CD4-positive, CD25-positive, alpha-beta regulatory T cell (primary cell): ENCODE data around the gene WDR86. TPM values are rescaled to one million over a fixed set of nuclear protein-coding genes. Genes with fewer than 3 reads are reported as not detected.

Source experiments
- ATAC-seq, 2 donors: fragments of 150-1000 bp; cut with Tn5 transposase; one replicate each; pipeline ENCODE4 v1.10.0; 2021; ENCODE audit warnings: low read depth in 2 of 2, moderate number of reproducible peaks in 2 of 2, moderate library complexity in 1 of 2
- DNase-seq, 3 donors: peaks; one replicate each; pipeline versions ENCODE4 v3.0.0 to v3.0.0-alpha.2; 2012 to 2022; ENCODE audit warnings: mixed read lengths in 1 of 3
- H3K27ac ChIP-seq: one replicate; pipeline ENCODE4 v1.7.0; 2013; ENCODE audit warnings: mild to moderate bottlenecking, low read length; ENCODE audit not compliant: insufficient read depth, poor library complexity, severe bottlenecking
- H3K27me3 ChIP-seq: one replicate; pipeline ENCODE4 v1.7.0; 2013; ENCODE audit warnings: low read length; ENCODE audit not compliant: control insufficient read depth, insufficient read depth
- H3K36me3 ChIP-seq: one replicate; pipeline ENCODE4 v1.7.0; 2013; ENCODE audit warnings: mild to moderate bottlenecking, low read length, moderate library complexity; ENCODE audit not compliant: control insufficient read depth, insufficient read depth
- H3K4me1 ChIP-seq: 2 replicates; pipeline ENCODE4 v1.7.0; 2013; ENCODE audit warnings: mild to moderate bottlenecking, low read length; ENCODE audit not compliant: insufficient read depth, control insufficient read depth, poor library complexity, severe bottlenecking
- H3K4me3 ChIP-seq: one replicate; pipeline ENCODE4 v1.7.0; 2013; ENCODE audit warnings: low read depth, mild to moderate bottlenecking, low read length, moderate library complexity
- H3K9me3 ChIP-seq, 2 experiments: 1 replicate in 1 of 2; 2 replicates in 1 of 2; pipeline ENCODE4 v1.7.0; 2013; ENCODE audit warnings: low read length in 2 of 2, mild to moderate bottlenecking in 1 of 2, moderate library complexity in 1 of 2; ENCODE audit not compliant: control insufficient read depth in 2 of 2
- H3K27ac Mint-ChIP-seq, 3 donors: one replicate each; pipeline ENCODE4 v1.8.0; 2020 to 2022; ENCODE audit warnings: mild to moderate bottlenecking in 3 of 3, mixed read lengths in 3 of 3, moderate library complexity in 2 of 3
- H3K27me3 Mint-ChIP-seq: one replicate; pipeline ENCODE4 v1.8.0; 2022; ENCODE audit warnings: mild to moderate bottlenecking, mixed read lengths
- H3K36me3 Mint-ChIP-seq: one replicate; pipeline ENCODE4 v1.8.0; 2020; ENCODE audit warnings: mixed read lengths
- H3K4me1 Mint-ChIP-seq, 4 donors: one replicate each; pipeline ENCODE4 v1.8.0; 2020 to 2022; ENCODE audit warnings: mixed read lengths in 4 of 4, mild to moderate bottlenecking in 1 of 4
- H3K4me3 Mint-ChIP-seq, 4 donors: one replicate each; pipeline ENCODE4 v1.8.0; 2020 to 2022; ENCODE audit warnings: mild to moderate bottlenecking in 4 of 4, mixed read lengths in 4 of 4, moderate library complexity in 3 of 4
- H3K9me3 Mint-ChIP-seq, 7 donors: one replicate each; pipeline ENCODE4 v1.8.0; 2020 to 2022; ENCODE audit warnings: mixed read lengths in 7 of 7, mild to moderate bottlenecking in 3 of 7, moderate library complexity in 2 of 7
- polyA plus RNA-seq, 4 donors: library from polyadenylated mRNA; unstranded; fragments of 300-500 nt; fragmentation: Illumina TruSeq; gene quantifications; one replicate each; pipeline ENCODE4 v1.2.3, GENCODE V29; 2021
- total RNA-seq: library from RNA; stranded (reverse); gene quantifications from one replicate; pipeline ENCODE4 v1.2.3, GENCODE V29; 2022

Gene WDR86
- total and polyA plus RNA-seq, 5 donors from 2014 or later: 0.15 to 4.8 (median 0.51) TPM; not detected in 1

DNA sequence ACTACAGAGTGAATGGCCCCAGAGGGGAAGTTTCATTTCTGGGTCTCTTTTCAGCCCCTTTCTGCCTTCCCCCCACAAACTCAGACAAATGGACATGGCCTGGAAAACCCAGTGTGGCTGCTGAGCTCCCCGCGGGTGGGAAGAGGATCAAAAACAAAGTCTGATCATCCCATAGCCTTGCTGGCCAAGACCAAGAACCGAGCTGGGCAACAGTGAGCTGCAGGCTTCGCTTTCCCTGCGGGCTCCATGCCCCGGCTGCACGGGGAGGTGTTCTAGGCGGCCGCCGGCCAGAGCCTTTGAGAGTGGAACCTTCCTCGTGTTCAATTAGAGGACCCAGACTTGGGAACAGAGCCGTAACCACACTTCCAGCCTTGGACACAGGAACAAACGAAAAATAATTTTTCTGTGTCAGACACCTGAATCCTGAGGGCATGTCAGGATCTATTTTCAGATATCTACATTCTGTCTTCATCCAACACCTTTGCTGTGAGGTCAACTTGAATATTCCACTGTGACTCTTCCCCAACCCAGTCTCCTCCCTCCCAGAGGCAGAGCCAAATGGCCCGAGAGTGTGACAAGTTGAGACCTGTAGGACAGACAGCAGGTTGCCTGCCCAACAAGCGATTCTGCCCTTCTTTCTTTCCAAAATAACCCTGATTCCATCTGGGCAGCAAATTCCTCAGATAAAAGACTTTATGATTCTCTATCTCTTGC lies 26.0 kb downstream of the WDR86 start:
- no peak overlapping the region for H3K27ac Mint-ChIP-seq
- Histone ChIP-seq H3K36me3 (no peaks in the 10 kb centered on the region), H3K4me3 (no peak overlapping the region), H3K9me3 (no peaks in the 10 kb centered on the region), H3K4me1 (peaks cover 19% of the 10 kb centered on the region), H3K27me3 (peaks cover 11% of the 10 kb centered on the region), H3K27ac (no peak overlapping the region)
- H3K4me3 Mint-ChIP-seq: peak overlapping the region in 1 of 4 donors; percentile 11
- peaks cover 5% of the 10 kb centered on the region for H3K36me3 Mint-ChIP-seq
- H3K9me3 Mint-ChIP-seq: no peaks in the 10 kb centered on the region
- no peak for DNase-seq
- H3K27me3 Mint-ChIP-seq: peaks cover 28% of the 10 kb centered on the region
- no peak for ATAC-seq
- H3K4me1 Mint-ChIP-seq: peaks cover 0 to 12% (median 3%) of the 10 kb centered on the region in 4 donors

DNA sequence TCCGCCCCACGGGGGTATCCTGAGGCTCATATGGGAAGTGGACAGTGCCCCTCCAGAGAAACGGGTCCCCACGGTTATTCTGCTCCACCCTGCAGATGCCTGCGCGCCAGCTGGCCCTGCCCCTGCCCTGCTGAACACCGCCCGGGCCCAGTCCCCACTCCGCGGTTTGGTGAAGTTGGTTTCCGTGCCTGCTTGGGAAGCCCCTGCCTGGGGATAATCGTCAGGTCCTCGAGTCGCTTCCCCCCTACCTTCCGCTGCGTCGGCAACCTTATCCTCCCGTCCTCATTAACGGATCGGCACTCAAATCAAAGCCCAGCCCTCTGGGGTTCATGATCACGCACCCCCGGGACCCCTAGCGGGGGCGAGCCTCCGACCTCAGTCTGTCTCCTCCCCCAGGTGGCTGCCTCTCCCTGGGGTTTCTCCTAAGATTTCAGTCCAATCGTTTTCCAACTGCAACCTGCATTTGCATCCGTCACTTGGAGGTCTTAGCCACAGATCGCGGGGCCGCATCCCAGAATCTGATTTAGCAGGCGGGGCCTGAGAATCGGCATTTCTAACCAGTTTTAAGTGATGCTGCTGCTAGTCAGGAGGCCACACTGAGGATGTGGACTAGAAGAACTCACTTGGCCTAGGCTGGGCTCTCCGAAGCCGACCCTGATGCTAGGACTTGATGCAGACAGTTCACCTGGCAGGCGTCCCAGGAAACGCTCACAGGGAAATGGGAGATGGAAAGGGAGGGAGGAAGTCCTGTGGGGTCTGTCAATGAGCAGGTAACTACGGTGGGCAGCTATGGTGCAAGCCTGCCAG lies 27.6 kb downstream of the WDR86 start:
- H3K4me3 ChIP-seq: no peak overlapping the region
- H3K9me3 Mint-ChIP-seq: no peaks in the 10 kb centered on the region
- H3K27me3 ChIP-seq: peaks cover 11% of the 10 kb centered on the region
- DNase-seq (peak in 2 of 3 donors; percentile 8 to 18), ATAC-seq (peak in 1 of 2 donors; percentile 22)
- H3K36me3 ChIP-seq: peaks cover 9% of the 10 kb centered on the region
- H3K36me3 Mint-ChIP-seq: peaks cover 14% of the 10 kb centered on the region
- H3K27ac ChIP-seq: no peak overlapping the region
- H3K27me3 Mint-ChIP-seq: peaks cover 27% of the 10 kb centered on the region
- H3K9me3 ChIP-seq: no peaks in the 10 kb centered on the region
- H3K4me1 ChIP-seq: peaks cover 19% of the 10 kb centered on the region
- peak overlapping the region in 2 of 4 donors; percentile 46 to 77 for H3K4me3 Mint-ChIP-seq
- H3K4me1 Mint-ChIP-seq: peaks cover 0 to 12% (median 6%) of the 10 kb centered on the region in 4 donors
- peak overlapping the region in 1 of 3 donors; percentile 71 for H3K27ac Mint-ChIP-seq

DNA sequence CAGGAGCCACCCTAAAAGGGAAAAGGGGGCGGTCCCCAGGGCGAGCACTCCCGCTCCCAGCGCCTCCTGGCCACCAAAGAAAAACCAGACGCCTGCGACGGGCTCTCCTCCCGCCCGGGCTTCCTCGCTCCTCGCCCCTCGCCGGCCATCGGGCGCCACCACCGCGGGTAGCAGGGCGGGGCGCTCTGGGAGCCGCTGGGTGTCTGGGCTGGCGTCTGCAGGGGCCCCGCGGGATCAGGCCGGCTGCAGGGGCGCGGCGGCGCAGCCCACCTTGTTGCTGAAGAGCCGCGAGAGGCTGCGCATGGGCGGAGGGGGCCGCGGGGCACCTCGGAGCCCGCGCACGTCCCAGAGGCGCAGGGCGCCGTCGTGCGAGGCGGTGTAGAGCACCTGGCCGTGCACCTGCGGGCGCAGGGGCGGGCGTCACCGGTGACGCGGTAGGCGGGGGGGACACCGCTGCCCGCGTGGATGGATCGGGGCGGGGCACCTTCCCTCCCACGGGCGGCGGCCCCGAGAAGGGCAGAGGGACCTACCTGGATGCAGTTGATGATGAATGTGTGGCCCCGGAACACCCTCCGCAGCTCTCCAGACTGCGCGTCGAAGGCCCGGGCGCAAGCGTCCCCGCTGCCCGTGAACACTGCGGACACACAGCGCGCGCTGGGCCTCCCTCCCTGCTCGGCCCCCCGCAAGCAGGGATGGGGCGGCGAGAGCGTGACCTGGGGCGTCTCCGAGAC lies 28.3 kb downstream of the WDR86 start:
- Histone ChIP-seq H3K4me1 (peaks cover 19% of the 10 kb centered on the region), H3K36me3 (peaks cover 17% of the 10 kb centered on the region), H3K9me3 (no peaks in the 10 kb centered on the region), H3K4me3 (no peak overlapping the region), H3K27me3 (peaks cover 11% of the 10 kb centered on the region), H3K27ac (no peak overlapping the region)
- ATAC-seq: peak; percentile 49 to 50
- no peak overlapping the region for H3K27ac Mint-ChIP-seq
- H3K4me1 Mint-ChIP-seq: peaks cover 0 to 12% (median 6%) of the 10 kb centered on the region in 4 donors
- DNase-seq: peak; percentile 10 to 33 (median 32)
- peaks cover 14% of the 10 kb centered on the region for H3K36me3 Mint-ChIP-seq
- H3K4me3 Mint-ChIP-seq: no peak overlapping the region
- no peaks in the 10 kb centered on the region for H3K9me3 Mint-ChIP-seq
- peaks cover 27% of the 10 kb centered on the region for H3K27me3 Mint-ChIP-seq

DNA sequence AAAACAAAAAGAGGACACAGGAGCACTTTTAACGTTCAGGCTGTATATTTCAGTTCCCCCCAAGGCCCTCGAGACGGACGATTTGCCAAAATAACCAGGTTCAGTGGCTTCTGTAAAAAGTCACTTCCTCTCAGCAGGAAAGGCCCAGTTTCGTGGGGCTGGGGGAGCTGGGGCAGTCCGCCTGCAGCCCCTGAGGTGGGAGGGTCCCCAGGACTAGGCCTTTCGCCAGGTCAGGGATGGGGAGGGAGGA lies 28.8 kb downstream of the WDR86 start:
- H3K4me1 Mint-ChIP-seq: peaks cover 0 to 12% (median 6%) of the 10 kb centered on the region in 4 donors
- H3K4me3 Mint-ChIP-seq: peak overlapping the region in 2 of 4 donors; percentile 31 to 52
- DNase-seq (no peak), ATAC-seq (no peak)
- peaks cover 22% of the 10 kb centered on the region for H3K36me3 ChIP-seq
- H3K4me1 ChIP-seq: peaks cover 19% of the 10 kb centered on the region
- no peak overlapping the region for H3K27ac Mint-ChIP-seq
- peaks cover 14% of the 10 kb centered on the region for H3K36me3 Mint-ChIP-seq
- no peak overlapping the region for H3K27ac ChIP-seq
- no peaks in the 10 kb centered on the region for H3K9me3 Mint-ChIP-seq
- no peaks in the 10 kb centered on the region for H3K9me3 ChIP-seq
- H3K27me3 ChIP-seq: peaks cover 11% of the 10 kb centered on the region
- H3K27me3 Mint-ChIP-seq: peaks cover 27% of the 10 kb centered on the region
- no peak overlapping the region for H3K4me3 ChIP-seq

DNA sequence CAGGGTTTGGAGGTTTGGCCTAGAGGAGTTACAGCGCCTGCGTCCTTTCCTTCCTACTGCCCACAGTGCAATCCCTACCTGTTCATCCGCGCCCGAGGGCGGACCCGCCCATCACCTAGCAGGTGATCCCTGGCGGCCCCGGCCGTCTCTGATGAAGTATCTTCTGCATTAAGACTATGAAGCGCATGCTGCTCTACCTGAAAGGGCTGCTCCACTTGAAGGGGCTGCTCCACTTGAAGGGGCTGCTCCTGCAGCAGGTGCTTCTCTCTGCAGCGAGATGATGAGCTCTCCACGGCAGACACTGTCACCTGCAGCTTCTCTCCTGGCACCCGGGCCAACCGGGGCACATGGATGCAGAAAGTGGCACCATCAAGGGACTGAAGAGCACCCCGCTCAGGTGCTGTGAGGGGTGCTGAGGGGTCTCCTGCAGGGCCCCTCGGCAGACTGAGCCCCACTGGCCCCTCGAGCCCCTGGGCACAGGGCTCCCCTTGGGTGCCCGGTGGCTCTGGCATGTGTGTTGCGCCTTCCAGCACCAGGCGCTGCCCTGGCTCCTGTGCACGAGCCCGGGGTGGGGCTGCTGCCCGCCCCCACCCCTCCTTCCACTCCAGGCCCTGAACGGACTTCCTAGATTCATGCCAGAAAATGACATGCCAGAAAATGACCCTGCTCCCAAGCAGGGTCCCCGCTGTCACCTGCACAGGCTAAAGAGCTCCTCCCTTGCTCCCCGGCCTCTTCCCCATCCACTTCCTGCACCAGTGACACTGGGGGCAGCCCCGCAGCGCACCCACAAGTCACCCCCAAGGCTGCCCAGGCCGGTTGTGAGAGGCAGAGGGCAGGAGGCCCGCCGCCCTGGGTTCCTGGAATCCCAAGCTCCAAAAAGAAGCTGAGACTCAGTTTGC lies 29.4 kb downstream of the WDR86 start:
- Mint-ChIP-seq H3K4me3 (peak overlapping the region in 2 of 4 donors; percentile 31 to 52), H3K27ac (no peak overlapping the region), H3K36me3 (peaks cover 14% of the 10 kb centered on the region), H3K9me3 (no peaks in the 10 kb centered on the region), H3K4me1 (peaks cover 0 to 12% (median 6%) of the 10 kb centered on the region in 4 donors), H3K27me3 (peaks cover 27% of the 10 kb centered on the region)
- Histone ChIP-seq H3K27me3 (peaks cover 11% of the 10 kb centered on the region), H3K9me3 (no peaks in the 10 kb centered on the region), H3K4me1 (peaks cover 19% of the 10 kb centered on the region), H3K27ac (no peak overlapping the region), H3K36me3 (peaks cover 28% of the 10 kb centered on the region), H3K4me3 (no peak overlapping the region)
- ATAC-seq: no peak
- DNase-seq: no peak

DNA sequence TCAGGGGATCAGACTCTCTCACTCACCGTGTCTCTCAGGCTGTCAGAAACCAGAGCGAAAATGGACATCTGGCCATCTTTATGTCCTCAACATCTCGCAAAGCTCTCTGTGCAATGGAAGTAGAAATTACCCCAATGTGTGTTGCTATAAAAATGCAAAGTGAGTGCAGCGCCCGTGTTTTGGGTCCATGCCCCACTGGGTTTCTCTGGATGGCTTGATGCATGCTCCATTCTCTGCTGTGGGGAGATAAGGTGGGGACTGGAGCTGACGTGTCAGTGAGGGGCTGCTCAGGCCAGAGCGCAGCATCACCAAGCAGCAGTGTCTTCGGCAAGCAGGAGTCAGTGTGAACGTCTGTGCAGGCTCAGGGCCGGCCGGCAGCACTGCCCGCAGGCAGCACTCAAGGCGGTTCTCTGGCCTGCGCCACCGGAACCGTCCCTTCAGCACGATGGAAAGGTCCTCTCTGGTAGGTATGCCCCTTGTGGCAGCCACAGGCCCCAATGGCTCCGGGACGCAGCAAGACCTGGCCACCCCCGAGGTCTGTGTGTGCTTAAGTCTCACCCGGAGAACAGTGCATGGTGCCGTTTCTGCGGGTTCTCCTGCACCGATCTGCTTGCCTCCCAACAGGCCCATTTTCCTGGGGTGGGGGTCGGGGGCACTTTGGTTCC lies 30.2 kb downstream of the WDR86 start:
- H3K9me3 ChIP-seq: no peaks in the 10 kb centered on the region
- Mint-ChIP-seq H3K4me1 (peaks cover 0 to 12% (median 6%) of the 10 kb centered on the region in 4 donors), H3K27ac (peak overlapping the region in 1 of 3 donors; percentile 42), H3K4me3 (peak overlapping the region in 1 of 4 donors; percentile 44), H3K36me3 (peaks cover 14% of the 10 kb centered on the region), H3K9me3 (no peaks in the 10 kb centered on the region), H3K27me3 (peaks cover 26% of the 10 kb centered on the region)
- H3K36me3 ChIP-seq: peaks cover 30% of the 10 kb centered on the region
- DNase-seq: no peak
- H3K27ac ChIP-seq: no peak overlapping the region
- no peak for ATAC-seq
- H3K4me1 ChIP-seq: peaks cover 19% of the 10 kb centered on the region
- H3K4me3 ChIP-seq: no peak overlapping the region
- H3K27me3 ChIP-seq: peaks cover 11% of the 10 kb centered on the region
